Prostate gland (tissue), 2 donors: Measurements from ENCODE around the gene NDUFB5.

Experiments used
- POLR2A ChIP-seq: fragments of 450-650 bp; IDR thresholded peaks from one replicate; pipeline ENCODE4 v1.6.1; 2016; ENCODE audit warnings: antibody characterized with exemption, mild to moderate bottlenecking
- POLR2AphosphoS5 ChIP-seq: sonication (generic); formaldehyde crosslinking; IDR thresholded peaks from one replicate; pipeline ENCODE4 v1.6.1; 2017; ENCODE audit warnings: antibody characterized with exemption
- TF ChIP-seq, protein P1 (sequence below), 4 experiments: fragments of 200-600 bp in 2 of 4; fragments of 450-650 bp in 2 of 4; sonication (generic) in 2 of 4; IDR thresholded peaks; 1 replicate in 3 of 4; 2 replicates in 1 of 4; pipeline ENCODE4 v1.5.1; 2016 to 2019; ENCODE audit warnings: antibody characterized with exemption in 4 of 4, mild to moderate bottlenecking in 2 of 4, moderate library complexity in 2 of 4

DNA sequence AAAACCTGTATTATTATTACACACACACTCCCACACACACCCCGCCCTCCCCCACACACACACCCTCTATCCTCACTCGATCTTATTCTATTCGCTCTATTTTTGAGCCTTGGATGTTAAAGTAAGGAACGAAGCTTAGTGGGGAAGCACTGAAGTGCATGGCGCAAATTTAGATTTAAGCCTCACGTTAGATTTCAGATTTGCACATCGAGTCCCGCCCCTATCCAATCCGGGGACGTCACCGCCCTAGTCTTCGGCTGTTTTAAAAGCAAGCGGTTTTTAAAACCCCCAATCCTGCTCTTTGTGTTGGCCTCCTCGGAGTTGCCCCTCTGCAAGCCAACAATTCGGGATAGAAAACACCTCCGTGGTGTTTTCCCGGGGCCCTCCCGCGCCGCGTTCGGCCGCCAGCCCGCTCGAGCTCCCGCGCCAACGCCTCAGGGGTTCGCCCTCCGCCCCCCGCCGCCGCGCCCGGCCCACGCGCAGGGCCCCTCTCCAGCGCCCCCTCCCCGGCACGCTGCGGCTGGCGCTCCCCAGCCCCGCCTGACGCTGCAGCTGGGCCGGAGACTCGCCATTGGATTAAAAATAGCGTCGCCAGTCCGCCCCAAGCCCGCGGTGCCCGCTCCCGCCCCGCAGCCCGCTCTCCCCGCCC, 48.0 kb downstream of the NDUFB5 start, which contains the start of gene USP13:
- TF ChIP-seq POLR2AphosphoS5 (no peak), POLR2A (no peak)
- TF ChIP-seq, protein P1, sequence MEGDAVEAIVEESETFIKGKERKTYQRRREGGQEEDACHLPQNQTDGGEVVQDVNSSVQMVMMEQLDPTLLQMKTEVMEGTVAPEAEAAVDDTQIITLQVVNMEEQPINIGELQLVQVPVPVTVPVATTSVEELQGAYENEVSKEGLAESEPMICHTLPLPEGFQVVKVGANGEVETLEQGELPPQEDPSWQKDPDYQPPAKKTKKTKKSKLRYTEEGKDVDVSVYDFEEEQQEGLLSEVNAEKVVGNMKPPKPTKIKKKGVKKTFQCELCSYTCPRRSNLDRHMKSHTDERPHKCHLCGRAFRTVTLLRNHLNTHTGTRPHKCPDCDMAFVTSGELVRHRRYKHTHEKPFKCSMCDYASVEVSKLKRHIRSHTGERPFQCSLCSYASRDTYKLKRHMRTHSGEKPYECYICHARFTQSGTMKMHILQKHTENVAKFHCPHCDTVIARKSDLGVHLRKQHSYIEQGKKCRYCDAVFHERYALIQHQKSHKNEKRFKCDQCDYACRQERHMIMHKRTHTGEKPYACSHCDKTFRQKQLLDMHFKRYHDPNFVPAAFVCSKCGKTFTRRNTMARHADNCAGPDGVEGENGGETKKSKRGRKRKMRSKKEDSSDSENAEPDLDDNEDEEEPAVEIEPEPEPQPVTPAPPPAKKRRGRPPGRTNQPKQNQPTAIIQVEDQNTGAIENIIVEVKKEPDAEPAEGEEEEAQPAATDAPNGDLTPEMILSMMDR (IDR thresholded peaks at IDR 0.05): no peak
